Neuron (in vitro differentiated cells): ENCODE measurements around the gene DENND1B.
A peak's percentile ranks its signal among the peaks of the same experiment; 100 is the strongest.

ENCODE experiments used
- H2AFZ ChIP-seq: one replicate; pipeline ENCODE4 v1.6.1; 2013; ENCODE audit warnings: low read depth, mild to moderate bottlenecking, inconsistent platforms, low read length, moderate library complexity
- H3K27me3 ChIP-seq: one replicate; pipeline ENCODE4 v1.6.1; 2013; ENCODE audit warnings: low read length; ENCODE audit not compliant: insufficient read depth
- H3K36me3 ChIP-seq: one replicate; pipeline ENCODE4 v1.6.1; 2013; ENCODE audit warnings: low read length; ENCODE audit not compliant: insufficient read depth
- H3K4me1 ChIP-seq: one replicate; pipeline ENCODE4 v1.6.1; 2013; ENCODE audit warnings: low read length; ENCODE audit not compliant: insufficient read depth
- H3K4me3 ChIP-seq: 2 replicates; pipeline ENCODE4 v1.5.1; 2013; ENCODE audit warnings: mild to moderate bottlenecking, low read length, moderate library complexity
- H3K9me3 ChIP-seq: one replicate; pipeline ENCODE4 v1.6.1; 2013; ENCODE audit warnings: low read length

DENND1B gene, protein sequence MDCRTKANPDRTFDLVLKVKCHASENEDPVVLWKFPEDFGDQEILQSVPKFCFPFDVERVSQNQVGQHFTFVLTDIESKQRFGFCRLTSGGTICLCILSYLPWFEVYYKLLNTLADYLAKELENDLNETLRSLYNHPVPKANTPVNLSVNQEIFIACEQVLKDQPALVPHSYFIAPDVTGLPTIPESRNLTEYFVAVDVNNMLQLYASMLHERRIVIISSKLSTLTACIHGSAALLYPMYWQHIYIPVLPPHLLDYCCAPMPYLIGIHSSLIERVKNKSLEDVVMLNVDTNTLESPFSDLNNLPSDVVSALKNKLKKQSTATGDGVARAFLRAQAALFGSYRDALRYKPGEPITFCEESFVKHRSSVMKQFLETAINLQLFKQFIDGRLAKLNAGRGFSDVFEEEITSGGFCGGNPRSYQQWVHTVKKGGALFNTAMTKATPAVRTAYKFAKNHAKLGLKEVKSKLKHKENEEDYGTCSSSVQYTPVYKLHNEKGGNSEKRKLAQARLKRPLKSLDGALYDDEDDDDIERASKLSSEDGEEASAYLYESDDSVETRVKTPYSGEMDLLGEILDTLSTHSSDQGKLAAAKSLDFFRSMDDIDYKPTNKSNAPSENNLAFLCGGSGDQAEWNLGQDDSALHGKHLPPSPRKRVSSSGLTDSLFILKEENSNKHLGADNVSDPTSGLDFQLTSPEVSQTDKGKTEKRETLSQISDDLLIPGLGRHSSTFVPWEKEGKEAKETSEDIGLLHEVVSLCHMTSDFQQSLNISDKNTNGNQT

DNA sequence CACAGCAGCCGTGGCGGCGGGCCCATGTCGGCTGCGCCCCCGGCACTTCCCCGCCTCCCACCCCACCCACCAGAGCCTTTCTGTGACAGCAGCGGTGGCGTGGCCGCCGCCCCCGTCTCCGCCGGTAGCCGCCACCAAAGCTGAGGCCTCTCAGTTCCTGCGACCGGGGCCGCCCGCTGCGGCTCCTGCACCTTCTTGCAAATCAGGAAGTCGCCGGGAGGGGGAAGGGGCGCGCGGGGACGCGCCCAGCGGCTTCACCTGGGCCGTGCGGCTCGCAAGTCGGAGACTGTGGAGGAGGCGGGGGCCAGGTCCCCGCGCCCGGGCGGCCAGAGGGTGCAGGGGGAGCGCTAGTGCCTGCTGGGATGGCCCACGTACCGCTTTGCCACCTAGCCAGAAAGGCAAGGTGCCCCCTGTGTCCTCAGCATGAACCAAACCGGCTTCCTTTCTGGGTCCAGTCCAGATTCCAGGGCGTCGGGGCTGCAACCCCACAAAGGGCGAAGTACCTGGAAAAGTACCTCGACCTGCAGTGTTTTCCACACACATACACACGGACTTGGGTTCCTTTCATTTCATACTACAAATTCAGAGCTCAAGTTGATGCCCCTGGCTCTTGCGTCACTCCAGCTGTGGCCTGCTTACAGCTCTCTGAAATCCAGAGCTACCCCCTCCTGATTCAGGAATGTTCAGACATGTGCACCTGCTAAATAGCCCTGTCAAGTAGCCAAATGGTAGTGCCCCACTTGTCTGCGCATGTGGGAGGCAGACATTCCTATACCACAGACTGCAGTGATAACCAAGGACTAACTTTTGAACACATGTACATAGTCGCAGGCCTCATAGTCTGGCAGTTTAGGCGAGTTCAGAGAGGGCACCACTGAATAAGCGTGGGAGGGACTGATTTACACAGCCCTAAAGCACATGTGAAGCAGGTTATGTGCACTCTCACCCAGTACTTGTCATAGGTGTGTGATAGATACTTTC is at the start of gene DENND1B:
DENND1B (minus strand) TSS at position 199 of the 981 bp plus-strand sequence. CDS start 325 bp downstream, outside the sequence.
- Histone ChIP-seq H3K9me3 (no peaks in the 10 kb centered on the region), H3K27me3 (peaks cover 13% of the 10 kb centered on the region), H3K4me3 (peak within 1 kb of the TSS; percentile 55), H3K4me1 (peaks cover 8% of the 10 kb centered on the region), H3K36me3 (no peaks in the 10 kb centered on the region), H2AFZ (peak within 1 kb of the TSS; percentile 98)

DNA sequence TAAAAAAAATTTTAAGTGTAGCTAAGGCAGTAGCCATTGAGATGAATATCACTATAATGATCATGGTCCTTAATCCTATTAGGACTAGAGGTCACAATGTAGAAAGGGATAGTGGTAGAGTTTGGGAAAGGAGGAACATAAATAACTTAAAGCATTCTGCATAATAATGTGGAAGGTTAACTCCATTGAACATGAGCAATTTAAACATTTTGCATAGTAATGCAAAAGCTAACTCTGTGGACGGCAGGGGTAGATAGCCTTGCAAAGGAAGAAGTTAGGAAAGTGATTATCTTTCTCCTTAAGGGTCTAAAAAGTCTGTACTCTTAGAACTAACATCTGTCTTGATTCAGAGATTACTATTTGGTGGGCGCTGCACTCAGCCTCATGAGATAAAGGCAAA is 39.0 kb upstream of the DENND1B start:
- Histone ChIP-seq H3K36me3 (no peaks in the 10 kb centered on the region), H3K4me3 (no peak overlapping the region), H3K27me3 (no peaks in the 10 kb centered on the region), H2AFZ (no peak overlapping the region), H3K4me1 (no peaks in the 10 kb centered on the region), H3K9me3 (no peaks in the 10 kb centered on the region)

DNA sequence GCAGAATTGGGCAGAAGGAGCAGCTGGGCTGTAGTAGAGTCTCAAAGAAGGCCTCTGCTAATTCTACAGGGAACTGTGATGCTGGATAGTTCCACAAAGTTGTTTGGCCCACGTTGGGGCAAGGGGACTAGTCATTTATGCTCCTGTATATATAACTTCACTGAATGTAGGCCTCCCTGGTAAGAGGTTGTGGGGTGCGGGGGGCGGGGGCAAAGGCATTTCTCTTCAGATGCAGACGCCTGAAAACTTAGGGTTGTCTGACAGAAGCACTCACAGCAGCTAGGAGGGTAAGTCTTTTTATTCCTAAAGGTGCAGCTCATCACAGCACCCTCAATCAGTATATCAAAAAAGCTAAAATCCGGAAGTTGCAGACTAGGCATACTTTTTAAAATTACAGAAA is 38.5 kb upstream of the DENND1B start:
- no peaks in the 10 kb centered on the region for H3K36me3 ChIP-seq
- H3K4me1 ChIP-seq, result no peaks in the 10 kb centered on the region
- H3K27me3 ChIP-seq, result no peaks in the 10 kb centered on the region
- no peak overlapping the region for H3K4me3 ChIP-seq
- no peaks in the 10 kb centered on the region for H3K9me3 ChIP-seq
- no peak overlapping the region for H2AFZ ChIP-seq

DNA sequence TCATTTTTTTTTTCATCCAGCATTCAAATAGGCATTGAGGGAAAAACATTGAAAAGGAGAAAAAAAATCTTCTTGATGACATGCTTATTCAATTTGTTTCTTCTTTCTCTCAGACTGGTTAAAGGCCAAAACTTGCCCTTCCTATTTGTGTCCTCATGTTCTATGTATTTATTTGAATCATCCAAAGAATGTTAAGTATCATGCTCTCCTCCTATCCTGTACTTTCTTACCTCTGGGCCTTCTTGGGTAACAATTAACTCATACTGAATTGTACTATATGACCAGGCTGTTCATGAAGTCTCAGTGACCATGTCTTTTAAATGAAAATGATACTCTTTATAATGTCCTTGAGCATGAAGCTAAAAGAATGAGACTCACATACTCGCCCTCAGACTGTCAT is 36.5 kb upstream of the DENND1B start:
- H3K4me3 ChIP-seq, result no peak overlapping the region
- no peaks in the 10 kb centered on the region for H3K27me3 ChIP-seq
- H3K9me3 ChIP-seq, result no peaks in the 10 kb centered on the region

DNA sequence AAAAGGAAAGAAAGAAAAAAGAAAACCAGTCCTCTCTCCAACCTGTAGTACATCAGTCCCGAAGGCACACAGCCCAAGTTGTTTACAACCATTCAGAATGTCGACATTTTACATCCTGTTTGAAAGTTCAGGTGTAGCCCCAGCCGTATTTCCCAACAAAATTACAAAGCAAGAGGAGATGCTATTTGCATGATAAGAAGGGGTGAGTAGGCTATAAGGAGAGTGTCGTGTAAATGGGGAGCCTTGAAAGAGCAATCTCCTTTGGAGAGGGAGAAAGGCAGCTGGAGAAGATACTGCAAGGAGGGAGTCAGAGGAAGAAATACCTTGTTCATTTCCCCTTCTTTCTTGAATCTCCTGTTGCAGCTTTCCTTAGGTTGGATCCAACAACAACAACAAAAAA is 35.5 kb upstream of the DENND1B start:
- no peak overlapping the region for H3K4me3 ChIP-seq
- no peaks in the 10 kb centered on the region for H3K4me1 ChIP-seq
- H3K36me3 ChIP-seq, result no peaks in the 10 kb centered on the region
- no peaks in the 10 kb centered on the region for H3K9me3 ChIP-seq
- no peak overlapping the region for H2AFZ ChIP-seq
- no peaks in the 10 kb centered on the region for H3K27me3 ChIP-seq

More for the DNA sequence above, 36.5 kb upstream of the DENND1B start:
- no peaks in the 10 kb centered on the region for H3K4me1 ChIP-seq
- no peaks in the 10 kb centered on the region for H3K36me3 ChIP-seq
- no peak overlapping the region for H2AFZ ChIP-seq

DNA sequence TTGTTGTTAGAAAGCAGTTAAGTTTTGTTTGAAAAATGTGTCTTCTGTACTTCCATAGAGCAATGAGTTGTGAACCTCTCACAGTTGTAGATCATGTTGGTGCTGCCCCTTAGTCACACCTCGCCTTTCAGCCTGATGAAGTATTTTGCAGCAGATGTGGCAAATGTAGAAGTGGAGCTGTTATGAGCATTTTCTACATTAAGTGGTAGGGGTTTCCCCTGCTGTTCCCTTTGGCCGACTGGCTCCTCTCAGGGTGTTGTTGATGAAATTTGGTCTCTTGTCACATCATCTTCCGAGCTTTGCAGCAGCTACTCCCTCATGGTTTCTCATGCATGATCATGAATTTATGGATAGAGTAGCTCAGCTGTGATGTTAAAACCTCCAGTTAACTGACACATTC is 33.6 kb upstream of the DENND1B start:
- no peak overlapping the region for H2AFZ ChIP-seq
- no peak overlapping the region for H3K4me3 ChIP-seq
- no peaks in the 10 kb centered on the region for H3K4me1 ChIP-seq
- no peaks in the 10 kb centered on the region for H3K9me3 ChIP-seq
- H3K27me3 ChIP-seq, result no peaks in the 10 kb centered on the region
- H3K36me3 ChIP-seq, result no peaks in the 10 kb centered on the region

DNA sequence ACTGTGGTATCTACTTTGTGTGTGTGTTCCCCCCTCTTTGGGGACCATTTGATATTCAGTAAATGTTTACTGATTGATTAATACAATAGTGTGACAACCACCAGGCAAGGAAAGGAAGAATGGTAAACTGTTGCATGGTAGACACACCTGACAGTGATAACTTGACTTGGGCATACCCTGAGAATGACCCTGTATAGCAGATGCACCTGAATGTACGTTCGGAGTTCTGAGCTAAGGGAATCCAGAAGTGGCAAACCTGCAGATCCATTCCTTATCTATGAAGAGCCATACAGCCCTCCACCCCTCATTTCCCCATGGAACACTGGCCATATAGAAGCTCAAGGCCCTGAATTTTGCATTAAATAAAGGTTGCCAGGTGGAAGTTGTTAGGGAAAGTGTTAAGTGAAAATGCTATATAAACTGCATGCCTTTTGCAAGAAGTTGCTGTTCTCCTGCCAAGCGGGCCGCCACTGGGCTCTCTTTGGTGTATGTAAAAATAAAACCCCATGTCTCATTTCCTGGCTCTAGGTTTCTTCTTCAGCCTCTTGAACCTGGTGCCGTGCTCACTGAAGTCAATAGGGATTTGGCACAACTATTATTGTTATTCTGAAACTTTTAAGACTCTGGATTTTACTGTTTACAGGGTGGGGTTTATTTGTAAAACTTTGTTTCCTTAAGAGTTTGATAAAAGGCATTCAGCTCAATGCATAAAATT is 32.6 kb upstream of the DENND1B start:
- no peaks in the 10 kb centered on the region for H3K36me3 ChIP-seq
- no peaks in the 10 kb centered on the region for H3K9me3 ChIP-seq
- no peak overlapping the region for H3K4me3 ChIP-seq
- H3K27me3 ChIP-seq, result no peaks in the 10 kb centered on the region
- no peak overlapping the region for H2AFZ ChIP-seq
- H3K4me1 ChIP-seq, result no peaks in the 10 kb centered on the region

DNA sequence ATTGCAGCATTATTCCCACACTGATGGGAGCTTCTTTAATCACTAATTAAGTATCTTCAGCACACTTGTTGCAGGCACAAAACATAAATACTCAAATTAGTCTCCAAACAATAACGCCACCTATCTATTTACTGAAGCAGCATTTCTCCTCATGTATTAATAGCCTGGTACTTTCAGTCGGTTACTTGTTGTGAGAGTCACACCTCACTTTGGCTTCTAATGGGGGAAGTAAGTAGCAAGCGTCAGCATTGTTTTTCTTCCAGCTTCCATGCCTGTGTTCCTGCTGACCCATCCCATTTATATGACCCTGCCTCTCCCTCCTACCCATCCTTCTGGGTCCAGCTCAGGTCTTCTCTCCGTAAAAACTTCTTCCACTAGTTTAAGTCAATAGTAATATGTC is 31.9 kb upstream of the DENND1B start:
- H3K36me3 ChIP-seq, result no peaks in the 10 kb centered on the region
- H3K4me1 ChIP-seq, result no peaks in the 10 kb centered on the region
- H3K9me3 ChIP-seq, result no peaks in the 10 kb centered on the region
- H2AFZ ChIP-seq, result no peak overlapping the region
- no peak overlapping the region for H3K4me3 ChIP-seq
- H3K27me3 ChIP-seq, result no peaks in the 10 kb centered on the region

DNA sequence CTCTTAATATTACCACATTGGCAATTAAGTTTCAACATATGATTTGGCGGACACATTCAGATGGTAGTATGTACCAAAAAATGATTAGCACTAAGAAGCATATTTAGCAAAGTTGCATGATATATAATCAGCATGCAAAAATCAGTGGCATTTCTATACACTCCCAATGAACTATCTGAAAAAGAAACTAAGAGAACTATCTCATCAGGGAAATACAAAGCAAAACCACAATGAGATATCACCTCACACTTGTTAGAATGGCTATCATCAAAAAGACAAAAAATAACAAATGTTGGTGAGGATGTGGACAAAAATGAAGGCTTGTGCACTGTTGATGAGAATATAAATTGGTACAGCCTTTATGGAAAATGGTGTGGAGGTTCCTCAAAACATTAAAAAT is 31.4 kb upstream of the DENND1B start:
- H3K4me3 ChIP-seq, result no peak overlapping the region
- no peaks in the 10 kb centered on the region for H3K4me1 ChIP-seq
- H2AFZ ChIP-seq, result no peak overlapping the region
- no peaks in the 10 kb centered on the region for H3K27me3 ChIP-seq
- H3K9me3 ChIP-seq, result no peaks in the 10 kb centered on the region
- H3K36me3 ChIP-seq, result no peaks in the 10 kb centered on the region

DNA sequence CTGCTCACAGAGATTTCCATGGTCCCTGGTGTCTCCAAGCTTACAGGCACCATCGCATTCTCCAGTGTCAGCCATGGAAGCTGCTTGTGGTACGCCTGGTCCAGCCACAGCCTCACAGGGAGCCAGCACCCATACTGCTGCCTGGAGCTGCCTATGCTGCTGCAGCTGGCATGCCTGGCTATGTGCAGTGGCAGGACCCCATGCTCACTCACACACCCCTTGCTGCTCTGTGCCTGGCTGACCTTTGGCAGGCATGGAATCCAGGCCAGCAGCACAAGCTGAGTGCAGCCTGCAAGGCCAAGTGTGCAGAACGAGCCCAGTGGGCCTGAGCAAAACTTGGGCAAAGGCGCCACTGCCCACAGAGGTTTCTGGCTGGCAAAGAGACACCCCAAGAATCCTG is 26.4 kb upstream of the DENND1B start:
- no peaks in the 10 kb centered on the region for H3K4me1 ChIP-seq
- H3K4me3 ChIP-seq, result no peak overlapping the region
- H2AFZ ChIP-seq, result no peak overlapping the region
- H3K9me3 ChIP-seq, result peaks cover 3% of the 10 kb centered on the region
- no peaks in the 10 kb centered on the region for H3K27me3 ChIP-seq
- H3K36me3 ChIP-seq, result no peaks in the 10 kb centered on the region

DNA sequence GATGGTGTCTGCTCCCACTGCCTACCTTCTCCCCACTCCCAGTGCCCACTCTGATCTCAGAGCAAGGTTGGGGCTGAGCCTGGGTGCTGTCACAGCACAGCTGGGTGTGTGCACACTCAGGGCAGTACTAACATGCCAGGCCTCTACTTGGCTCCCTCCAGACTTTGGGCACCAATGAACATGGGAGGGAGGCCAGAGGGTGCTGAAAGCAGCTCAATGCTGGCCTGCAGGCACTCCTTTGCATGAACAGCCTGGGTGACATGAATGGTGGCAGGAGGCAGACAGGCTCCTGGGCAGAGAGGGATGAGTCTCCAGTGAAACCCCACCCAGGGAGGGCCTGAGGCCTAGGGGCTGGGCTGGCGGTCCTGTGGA is 25.8 kb upstream of the DENND1B start:
- no peak overlapping the region for H2AFZ ChIP-seq
- no peaks in the 10 kb centered on the region for H3K4me1 ChIP-seq
- no peak overlapping the region for H3K4me3 ChIP-seq
- H3K36me3 ChIP-seq, result no peaks in the 10 kb centered on the region
- H3K9me3 ChIP-seq, result peaks cover 3% of the 10 kb centered on the region
- no peaks in the 10 kb centered on the region for H3K27me3 ChIP-seq

DNA sequence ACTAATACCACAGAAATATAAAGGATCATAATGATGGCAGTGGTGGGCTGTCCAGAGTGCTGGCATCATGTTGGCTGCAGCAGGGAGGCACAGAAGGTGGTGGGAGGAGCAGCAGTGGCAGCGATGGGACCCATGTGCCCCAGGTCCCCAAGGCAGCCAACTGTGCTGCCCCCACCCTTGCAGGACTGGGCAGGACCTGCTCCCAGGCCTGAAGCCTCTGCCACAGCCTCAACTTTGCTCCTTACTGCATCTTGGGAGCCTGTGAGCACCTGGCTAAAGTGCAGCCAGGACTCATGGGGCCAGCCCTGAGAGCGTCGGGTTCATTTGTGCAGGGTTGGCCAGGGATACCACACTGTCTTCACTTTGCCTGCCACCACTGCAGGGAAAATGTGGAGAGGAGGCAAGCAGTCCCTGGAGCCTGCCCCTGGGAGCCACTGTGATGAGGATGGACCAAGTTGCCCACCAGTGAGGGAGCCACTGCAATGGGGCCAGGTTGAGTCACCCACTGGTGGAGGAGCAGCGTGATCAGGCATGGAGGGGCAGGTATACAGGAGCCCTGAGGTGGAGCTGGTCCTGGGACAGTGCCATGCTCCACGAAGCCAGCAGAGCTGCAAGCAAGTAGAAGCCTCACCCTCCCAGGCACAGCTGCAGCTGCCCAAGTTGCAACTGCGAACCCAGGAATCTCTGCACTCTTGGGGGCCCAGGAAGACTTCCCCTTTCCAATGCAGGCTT is 25.3 kb upstream of the DENND1B start:
- no peak overlapping the region for H2AFZ ChIP-seq
- H3K4me1 ChIP-seq, result no peaks in the 10 kb centered on the region
- no peaks in the 10 kb centered on the region for H3K27me3 ChIP-seq
- H3K4me3 ChIP-seq, result no peak overlapping the region
- H3K36me3 ChIP-seq, result no peaks in the 10 kb centered on the region
- H3K9me3 ChIP-seq, result peaks cover 3% of the 10 kb centered on the region
